Smooth muscle cell (in vitro differentiated cells): Measurements from ENCODE around the gene HAND1. TPM values are rescaled to one million over a fixed set of nuclear protein-coding genes. Genes with fewer than 3 reads are reported as not detected.

Experiments
- DNase-seq: peaks from one replicate; lab custom pipeline; 2025; ENCODE audit not compliant: unreplicated experiment; lab: John Stamatoyannopoulos, UW
- H2AFZ ChIP-seq: fragments of 200-600 bp; sonication (generic); 2 replicates; pipeline ENCODE4 v1.6.0; 2016; ENCODE audit warnings: antibody characterized with exemption, low read depth, mild to moderate bottlenecking
- H3F3A ChIP-seq: fragments of 200-600 bp; sonication (generic); 2 replicates; pipeline ENCODE4 v1.6.0; 2017; ENCODE audit warnings: antibody characterized with exemption, low read depth
- H3K27ac ChIP-seq: fragments of 200-600 bp; sonication (generic); 2 replicates; pipeline ENCODE4 v1.5.1; 2016; ENCODE audit warnings: low read depth, mild to moderate bottlenecking
- H3K27me3 ChIP-seq: fragments of 200-600 bp; sonication (generic); 2 replicates; pipeline ENCODE4 v1.6.1; 2016; ENCODE audit warnings: low read depth, mild to moderate bottlenecking
- H3K36me3 ChIP-seq: fragments of 200-600 bp; sonication (generic); 2 replicates; pipeline ENCODE4 v1.5.1; 2016; ENCODE audit warnings: low read depth
- H3K4me1 ChIP-seq: fragments of 200-600 bp; sonication (generic); 2 replicates; pipeline ENCODE4 v1.5.1; 2016; ENCODE audit warnings: low read depth
- H3K4me2 ChIP-seq: fragments of 200-600 bp; sonication (generic); 2 replicates; pipeline ENCODE4 v1.6.0; 2016; ENCODE audit warnings: mild to moderate bottlenecking
- H3K4me3 ChIP-seq: fragments of 200-600 bp; sonication (generic); 2 replicates; pipeline ENCODE4 v1.5.1; 2016; ENCODE audit warnings: mild to moderate bottlenecking
- H3K79me2 ChIP-seq: fragments of 200-600 bp; sonication (generic); 2 replicates; pipeline ENCODE4 v1.6.0; 2016; ENCODE audit warnings: low read depth, mild to moderate bottlenecking
- H3K9ac ChIP-seq: fragments of 200-600 bp; sonication (generic); 2 replicates; pipeline ENCODE4 v1.6.0; 2016; ENCODE audit warnings: low read depth
- H3K9me3 ChIP-seq: fragments of 200-600 bp; sonication (generic); replicated peaks from 2 replicates; pipeline ENCODE4 v1.5.1; 2016; ENCODE audit warnings: low read depth
- H4K20me1 ChIP-seq: fragments of 200-600 bp; sonication (generic); 2 replicates; pipeline ENCODE4 v1.6.0; 2016; ENCODE audit warnings: low read depth
- CTCF ChIP-seq: fragments of 200-600 bp; sonication (generic); IDR thresholded peaks from 2 replicates; pipeline ENCODE4 v1.5.1; 2017; ENCODE audit warnings: borderline replicate concordance, mild to moderate bottlenecking, antibody characterized with exemption; ENCODE audit not compliant: insufficient read depth, poor library complexity, severe bottlenecking
- whole genome bisulfite sequencing: methylation state at CpG from one replicate; pipeline ENCODE4 v1.1.7; 2016; ENCODE audit warnings: low lambda C conversion rate; 5-methylcytosine and 5-hydroxymethylcytosine counted together
- polyA plus RNA-seq: library from polyadenylated mRNA; unstranded; fragments of >200 nt; fragmentation: Nextera tagmentation; extraction: Ambion mirVana; gene quantifications from 2 replicates; pipeline ENCODE4 v1.2.1, GENCODE V29; 2016
- total RNA-seq: library from RNA; depleted of rRNA; stranded (reverse); fragments of >200 nt; gene quantifications from 2 replicates; pipeline ENCODE4 v1.2.3, GENCODE V29; 2014

Gene HAND1
- total and polyA plus RNA-seq, 2 experiments from 2014 or later, result 18.2 to 36.3 TPM

DNA sequence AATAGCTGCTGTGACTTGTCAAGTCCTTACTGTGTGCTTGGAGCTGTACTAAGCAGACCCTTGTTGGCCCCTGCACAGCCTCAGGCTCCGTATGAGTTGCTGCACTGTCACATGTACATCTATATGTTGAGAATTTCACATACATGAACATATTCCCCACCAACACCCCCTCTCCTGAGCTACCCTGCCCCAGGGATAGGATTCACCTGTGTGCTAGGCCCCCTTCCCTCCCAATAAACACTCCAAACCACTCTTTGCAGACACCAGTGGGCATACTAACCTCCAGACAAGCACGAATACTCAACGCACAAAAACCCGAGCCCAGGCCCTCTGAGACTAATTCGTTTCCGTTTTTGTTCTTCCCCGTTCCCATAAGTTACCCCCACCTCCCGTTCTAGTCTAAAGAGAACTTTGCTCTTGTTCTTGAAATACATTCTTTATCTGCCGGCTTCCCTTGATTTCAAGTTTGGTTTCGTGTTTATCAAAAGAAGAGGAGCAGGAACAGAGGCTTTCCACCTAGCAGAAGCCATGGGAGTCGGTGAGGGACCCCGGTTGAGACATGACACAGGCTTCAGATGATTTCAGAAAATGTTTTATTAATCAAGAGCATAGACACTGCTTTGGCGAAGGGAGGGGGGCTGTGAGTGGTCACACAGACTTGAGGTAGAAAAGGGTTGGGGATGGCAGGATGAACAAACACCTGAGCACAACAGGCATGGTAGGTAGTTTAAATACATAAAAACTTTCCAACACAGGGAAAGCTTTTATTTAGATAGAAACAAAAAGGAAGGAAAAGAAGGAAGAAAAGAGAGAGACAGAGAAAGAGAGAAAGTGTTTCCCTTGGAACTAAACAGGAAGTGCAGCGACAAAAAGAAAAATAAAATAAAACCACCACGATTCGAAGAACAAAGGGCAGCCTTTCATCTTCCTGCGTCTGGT lies 3.4 kb downstream of the HAND1 start:
- peaks cover 11% of the 10 kb centered on the region for H3K27me3 ChIP-seq
- H3K9me3 ChIP-seq, result no peaks in the 10 kb centered on the region
- peak overlapping the region; percentile 95 for H3K4me2 ChIP-seq
- no peak for DNase-seq
- WGBS, result 5% methylated on average over 17 of the region's 17 CpGs
- H3K4me3 ChIP-seq, result peak overlapping the region; percentile 65
- H3F3A ChIP-seq, result peaks cover 14% of the 10 kb centered on the region
- H3K27ac ChIP-seq, result peak overlapping the region; percentile 26
- no peak for TF ChIP-seq CTCF
- H3K79me2 ChIP-seq, result peaks cover 42% of the 10 kb centered on the region
- H3K4me1 ChIP-seq, result peaks cover 38% of the 10 kb centered on the region
- no peak overlapping the region for H3K9ac ChIP-seq
- H4K20me1 ChIP-seq, result no peaks in the 10 kb centered on the region
- H2AFZ ChIP-seq, result peak overlapping the region; percentile 75
- H3K36me3 ChIP-seq, result no peaks in the 10 kb centered on the region

GRCh38 chr5:154473581-154474283 lies 4.3 kb downstream of the HAND1 start:
- Histone ChIP-seq H3K9me3 (no peaks in the 10 kb centered on the region), H3K9ac (peak overlapping the region; percentile 23), H3K27ac (no peak overlapping the region), H3K4me2 (peak overlapping the region; percentile 95), H2AFZ (peak overlapping the region; percentile 75), H3K27me3 (peaks cover 2% of the 10 kb centered on the region), H3F3A (peaks cover 10% of the 10 kb centered on the region), H3K79me2 (peaks cover 42% of the 10 kb centered on the region), H3K4me1 (peaks cover 29% of the 10 kb centered on the region), H4K20me1 (no peaks in the 10 kb centered on the region), H3K36me3 (no peaks in the 10 kb centered on the region), H3K4me3 (peak overlapping the region; percentile 65)
- no peak for DNase-seq
- TF ChIP-seq CTCF, result no peak
- 5% methylated on average over 40 of the region's 40 CpGs for WGBS

DNA sequence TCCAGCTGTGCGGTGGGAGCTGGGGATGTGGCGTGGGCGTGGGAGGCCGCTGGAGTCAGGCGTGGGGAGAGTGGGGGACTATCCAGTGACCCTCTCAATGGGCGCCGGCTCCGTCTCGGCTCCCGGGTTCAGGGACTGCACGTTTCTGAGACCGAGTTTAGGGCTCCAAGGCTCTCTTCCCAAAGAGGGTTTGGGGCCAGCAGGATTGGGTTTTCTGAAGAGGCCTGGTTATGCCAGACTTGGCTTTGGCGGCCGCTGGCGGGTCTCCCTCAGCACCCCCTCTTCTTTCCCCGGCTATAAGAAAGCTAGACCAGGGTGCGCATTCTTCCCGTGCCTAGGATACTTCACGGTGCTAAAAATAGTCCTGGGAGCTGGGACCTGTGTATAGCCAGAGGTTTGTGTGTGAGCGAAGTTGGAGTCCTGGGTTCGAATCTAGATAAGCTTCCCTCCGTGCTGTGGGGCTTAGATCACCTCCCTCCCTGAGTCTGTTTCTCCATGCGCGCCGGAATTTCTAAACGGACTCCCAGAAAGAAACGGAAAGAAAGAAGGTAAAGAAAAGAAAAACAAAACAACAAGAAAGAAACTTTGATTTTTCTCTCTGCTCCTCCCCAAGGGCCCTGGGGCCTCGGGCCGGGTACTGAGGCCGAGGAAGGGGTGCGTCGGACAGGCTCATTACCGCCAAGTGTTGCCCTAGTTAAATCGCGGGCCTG lies 5.0 kb downstream of the HAND1 start:
- no peak for TF ChIP-seq CTCF
- no peaks in the 10 kb centered on the region for H4K20me1 ChIP-seq
- H3K27me3 ChIP-seq, result no peaks in the 10 kb centered on the region
- peaks cover 10% of the 10 kb centered on the region for H3F3A ChIP-seq
- H3K79me2 ChIP-seq, result peaks cover 42% of the 10 kb centered on the region
- H3K4me3 ChIP-seq, result peak overlapping the region; percentile 65
- no peaks in the 10 kb centered on the region for H3K36me3 ChIP-seq
- peaks cover 29% of the 10 kb centered on the region for H3K4me1 ChIP-seq
- DNase-seq, result no peak
- WGBS, result 11% methylated on average over 35 of the region's 35 CpGs
- peak overlapping the region; percentile 75 for H2AFZ ChIP-seq
- peak overlapping the region; percentile 95 for H3K4me2 ChIP-seq
- peak overlapping the region; percentile 23 for H3K9ac ChIP-seq
- H3K27ac ChIP-seq, result no peak overlapping the region
- no peaks in the 10 kb centered on the region for H3K9me3 ChIP-seq
